Mesothelial cell of epicardium (in vitro differentiated cells): Measurements from ENCODE around the gene SUPT20HL1. TPM values are rescaled to one million over a fixed set of nuclear protein-coding genes. Genes with fewer than 3 reads are reported as not detected.

Experiments used
- DNase-seq, 2 experiments: peaks; one replicate each; pipeline ENCODE4 v3.0.0; 2021; ENCODE audit warnings: low spot score in 2 of 2; ENCODE audit not compliant: unreplicated experiment in 2 of 2
- H3K27ac Mint-ChIP-seq: 2 replicates; pipeline ENCODE4 v1.8.0; 2021; ENCODE audit warnings: mixed read lengths
- H3K27me3 Mint-ChIP-seq: 2 replicates; pipeline ENCODE4 v1.8.0; 2021; ENCODE audit warnings: low read depth, mixed read lengths
- H3K36me3 Mint-ChIP-seq: 2 replicates; pipeline ENCODE4 v1.8.0; 2021; ENCODE audit warnings: mixed read lengths
- H3K4me1 Mint-ChIP-seq: 2 replicates; pipeline ENCODE4 v1.8.0; 2021; ENCODE audit warnings: mixed read lengths
- H3K4me3 Mint-ChIP-seq: 2 replicates; pipeline ENCODE4 v1.8.0; 2021; ENCODE audit warnings: mild to moderate bottlenecking, moderate library complexity, mixed read lengths
- H3K9me3 Mint-ChIP-seq: 2 replicates; pipeline ENCODE4 v1.8.0; 2021; ENCODE audit warnings: mixed read lengths
- total RNA-seq: library from RNA; stranded (reverse); gene quantifications from 3 replicates; pipeline ENCODE4 v1.2.1, GENCODE V29; 2021
- TF ChIP-seq, protein P1 (sequence below): fragments of 200-600 bp; sonication (generic); IDR thresholded peaks from one replicate; pipeline ENCODE4 v1.5.0; 2021; ENCODE audit warnings: antibody characterized with exemption; ENCODE audit not compliant: unreplicated experiment

Gene SUPT20HL1
- total RNA-seq, 1 donor from 2014 or later: not detected

DNA sequence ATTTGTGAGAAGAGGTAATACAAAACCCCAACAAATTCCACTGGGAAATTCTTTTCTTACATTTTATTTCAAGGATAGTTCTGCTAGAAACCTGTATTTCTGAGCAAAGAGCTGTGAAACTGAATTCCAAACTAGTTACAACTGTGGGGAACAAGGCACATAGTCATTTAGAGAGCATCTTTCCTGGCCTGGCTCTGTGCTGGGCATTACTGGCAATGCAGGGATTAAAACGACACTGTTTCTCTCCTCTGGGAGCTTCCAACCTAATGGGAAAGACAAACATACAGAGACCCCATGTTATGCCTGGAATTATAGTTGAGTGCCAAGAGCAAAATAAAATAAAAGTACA, 36.5 kb downstream of the SUPT20HL1 start:
- peaks cover 5% of the 10 kb centered on the region for H3K4me1 Mint-ChIP-seq
- TF ChIP-seq, protein P1, sequence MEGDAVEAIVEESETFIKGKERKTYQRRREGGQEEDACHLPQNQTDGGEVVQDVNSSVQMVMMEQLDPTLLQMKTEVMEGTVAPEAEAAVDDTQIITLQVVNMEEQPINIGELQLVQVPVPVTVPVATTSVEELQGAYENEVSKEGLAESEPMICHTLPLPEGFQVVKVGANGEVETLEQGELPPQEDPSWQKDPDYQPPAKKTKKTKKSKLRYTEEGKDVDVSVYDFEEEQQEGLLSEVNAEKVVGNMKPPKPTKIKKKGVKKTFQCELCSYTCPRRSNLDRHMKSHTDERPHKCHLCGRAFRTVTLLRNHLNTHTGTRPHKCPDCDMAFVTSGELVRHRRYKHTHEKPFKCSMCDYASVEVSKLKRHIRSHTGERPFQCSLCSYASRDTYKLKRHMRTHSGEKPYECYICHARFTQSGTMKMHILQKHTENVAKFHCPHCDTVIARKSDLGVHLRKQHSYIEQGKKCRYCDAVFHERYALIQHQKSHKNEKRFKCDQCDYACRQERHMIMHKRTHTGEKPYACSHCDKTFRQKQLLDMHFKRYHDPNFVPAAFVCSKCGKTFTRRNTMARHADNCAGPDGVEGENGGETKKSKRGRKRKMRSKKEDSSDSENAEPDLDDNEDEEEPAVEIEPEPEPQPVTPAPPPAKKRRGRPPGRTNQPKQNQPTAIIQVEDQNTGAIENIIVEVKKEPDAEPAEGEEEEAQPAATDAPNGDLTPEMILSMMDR: no peak
- no peak overlapping the region for H3K27ac Mint-ChIP-seq
- no peaks in the 10 kb centered on the region for H3K36me3 Mint-ChIP-seq
- no peaks in the 10 kb centered on the region for H3K9me3 Mint-ChIP-seq
- peaks cover 25% of the 10 kb centered on the region for H3K27me3 Mint-ChIP-seq
- H3K4me3 Mint-ChIP-seq: no peak overlapping the region
- DNase-seq: no peak

DNA sequence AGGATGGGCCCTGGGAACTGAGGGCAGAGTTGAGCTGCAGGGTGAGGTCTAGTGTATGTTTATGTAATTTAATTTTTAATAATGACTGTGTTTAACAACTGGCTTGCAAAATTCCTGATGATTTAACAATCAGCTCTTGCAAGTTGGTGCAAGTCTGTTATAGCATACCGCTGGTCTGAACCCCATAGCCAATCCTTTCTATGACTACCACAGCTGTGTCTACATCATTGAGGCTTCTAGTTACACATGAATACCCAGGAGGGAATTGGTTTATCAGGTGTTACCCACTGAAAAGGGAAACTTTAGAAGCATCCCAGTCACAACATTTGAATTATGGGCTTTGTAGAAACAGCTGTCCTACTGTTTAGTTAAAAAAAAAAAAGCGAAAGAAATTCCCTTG, 38.3 kb downstream of the SUPT20HL1 start:
- Mint-ChIP-seq H3K9me3 (no peaks in the 10 kb centered on the region), H3K27ac (no peak overlapping the region), H3K36me3 (no peaks in the 10 kb centered on the region), H3K4me1 (peaks cover 5% of the 10 kb centered on the region), H3K4me3 (no peak overlapping the region), H3K27me3 (peaks cover 15% of the 10 kb centered on the region)
- no peak for DNase-seq
- TF ChIP-seq, protein P1: no peak

DNA sequence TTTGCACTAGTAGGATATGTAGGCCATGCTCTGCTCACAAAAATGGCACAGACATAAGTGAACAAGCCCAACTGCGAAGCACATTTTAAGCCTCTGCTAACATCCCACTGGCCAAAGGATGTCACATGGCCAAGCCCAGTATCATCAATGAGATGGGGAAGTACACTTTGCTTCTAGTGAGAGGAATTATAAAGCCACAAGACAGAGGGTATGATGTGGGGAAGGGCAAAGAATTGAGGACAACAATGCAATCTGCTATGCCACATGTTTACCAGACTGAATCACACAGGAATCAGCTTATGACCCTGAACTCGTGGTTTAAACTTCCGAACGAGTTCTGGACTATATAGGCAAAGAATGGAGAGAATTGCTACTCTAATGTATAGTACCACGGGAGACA, 39.1 kb downstream of the SUPT20HL1 start:
- Mint-ChIP-seq H3K36me3 (no peaks in the 10 kb centered on the region), H3K4me3 (no peak overlapping the region), H3K27ac (no peak overlapping the region), H3K4me1 (peaks cover 5% of the 10 kb centered on the region), H3K9me3 (peaks cover 1% of the 10 kb centered on the region), H3K27me3 (peaks cover 14% of the 10 kb centered on the region)
- no peak for DNase-seq
- TF ChIP-seq, protein P1: no peak

DNA sequence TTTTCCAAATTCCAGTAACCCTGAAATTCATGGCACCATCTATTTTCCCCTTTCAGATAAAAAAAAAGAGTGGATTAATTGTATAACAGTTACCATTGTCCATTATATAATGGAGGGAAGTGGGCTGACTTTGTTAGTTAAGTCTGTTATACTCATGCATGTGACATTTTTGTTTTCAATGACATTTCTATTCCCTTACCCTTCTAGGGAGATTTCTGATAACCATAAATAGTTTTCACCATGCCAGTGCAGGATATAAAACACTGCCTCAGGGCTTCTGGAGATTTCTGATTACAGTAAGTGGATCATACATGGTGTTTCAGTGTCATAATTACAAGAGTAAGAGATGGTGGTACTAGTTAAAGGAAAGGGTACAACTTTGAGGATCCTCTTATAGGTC, 45.5 kb downstream of the SUPT20HL1 start:
- no peak overlapping the region for H3K27ac Mint-ChIP-seq
- DNase-seq: no peak
- no peak overlapping the region for H3K4me3 Mint-ChIP-seq
- peaks cover 9% of the 10 kb centered on the region for H3K9me3 Mint-ChIP-seq
- peaks cover 29% of the 10 kb centered on the region for H3K27me3 Mint-ChIP-seq
- H3K36me3 Mint-ChIP-seq: no peaks in the 10 kb centered on the region
- TF ChIP-seq, protein P1: no peak
- no peaks in the 10 kb centered on the region for H3K4me1 Mint-ChIP-seq

Other genes with a start within 250 kb of the SUPT20HL1 start
- gene ZFX, start 210.9 kb upstream of the SUPT20HL1 start, total RNA-seq: 131 to 145 TPM (median 143 TPM) in 3 replicates
- gene SUPT20HL2, start 46.6 kb upstream of the SUPT20HL1 start, total RNA-seq: not detected in 3 replicates
- gene PDK3, start 104.6 kb downstream of the SUPT20HL1 start, total RNA-seq: 23.4 to 26.0 TPM (median 25.5 TPM) in 3 replicates